HCT116 (cell line): ENCODE results near the gene LRRC52. TPM values are rescaled to one million over a fixed set of nuclear protein-coding genes. Genes with fewer than 3 reads are reported as not detected.

Source experiments
- ATAC-seq: fragments of 200-7000 bp; cut with Tn5 transposase; 2 replicates; pipeline ENCODE4 v1.9.1; 2020; ENCODE audit warnings: mild to moderate bottlenecking, moderate library complexity
- BruUV-seq: library from RNA; stranded (reverse); fragments of 400-500 nt; replicated peaks from 2 replicates; lab custom pipeline; 2021; lab: Mats Ljungman, UMichigan
- CTCF ChIA-PET: fragments of 300-600 bp; sonication (Branson Sonifier 250); formaldehyde crosslinking; loops from one replicate; lab custom pipeline; 2021; ENCODE audit warnings: antibody characterized with exemption; lab: Charles Lee
- POLR2A ChIA-PET: fragments of 300-600, 350-600 bp; sonication (Branson Sonifier 250); formaldehyde crosslinking; loops from one replicate; lab custom pipeline; 2021; ENCODE audit warnings: antibody characterized with exemption; lab: Charles Lee
- RAD21 ChIA-PET, 2 experiments: fragments of 300-600 bp; sonication (Branson Sonifier 250); formaldehyde crosslinking; loops; one replicate each; lab custom pipeline; 2023; ENCODE audit warnings: low total read pairs in 2 of 2; ENCODE audit not compliant: uncharacterized antibody in 2 of 2, unreplicated experiment in 2 of 2, low non-redundant PET in 1 of 2; lab: Charles Lee
- DNase-seq: peaks from one replicate; pipeline ENCODE4 v3.0.0-alpha.2; 2010; ENCODE audit warnings: low read depth, low spot score
- H2AFZ ChIP-seq: fragments of 200-600 bp; shearing (Covaris generic), sonication (generic); 2 replicates; pipeline ENCODE4 v1.6.1; 2017; ENCODE audit warnings: low read depth, mixed run types, mixed read lengths, antibody characterized with exemption, low read length; ENCODE audit not compliant: poor library complexity, severe bottlenecking
- H3K27ac ChIP-seq: 2 replicates; pipeline ENCODE4 v1.5.1; 2012; ENCODE audit warnings: low read depth, low read length
- H3K27me3 ChIP-seq: fragments of 200-600 bp; sonication (generic); 2 replicates; pipeline ENCODE4 v1.6.1; 2016; ENCODE audit warnings: mixed run types, low read length, mixed read lengths; ENCODE audit not compliant: insufficient read depth
- H3K36me3 ChIP-seq, 2 experiments: fragments of 200-500 bp in 1 of 2; fragments of 200-600 bp in 1 of 2; sonication (Bioruptor generic) in 1 of 2; sonication (generic) in 1 of 2; 2 replicates each; pipeline versions ENCODE4 v1.5.1 to v1.6.1; 2014 to 2016; ENCODE audit warnings: low read length in 2 of 2, inconsistent platforms in 1 of 2, mixed read lengths in 1 of 2, mixed run types in 1 of 2; ENCODE audit not compliant: insufficient read depth in 2 of 2, control insufficient read depth in 1 of 2
- H3K4me1 ChIP-seq, 2 experiments: fragments of 200-600 bp in 1 of 2; sonication (generic) in 1 of 2; 2 replicates each; pipeline versions ENCODE4 v1.5.1 to v1.6.1; 2012 to 2017; ENCODE audit warnings: low read length in 2 of 2, inconsistent platforms in 1 of 2, mild to moderate bottlenecking in 1 of 2, mixed read lengths in 1 of 2, mixed run types in 1 of 2, moderate library complexity in 1 of 2; ENCODE audit not compliant: insufficient read depth in 2 of 2, control insufficient read depth in 1 of 2
- H3K4me2 ChIP-seq: fragments of 200-600 bp; sonication (generic); 2 replicates; pipeline ENCODE4 v1.6.1; 2017; ENCODE audit warnings: mixed run types, low read length, mixed read lengths
- H3K4me3 ChIP-seq, 2 experiments: fragments of 200-600 bp in 1 of 2; sonication (generic) in 1 of 2; replicated peaks in 1 of 2; 2 replicates each; pipeline ENCODE4 v1.5.1; 2011 to 2016; ENCODE audit warnings: low read length in 2 of 2, control low read depth in 1 of 2, low read depth in 1 of 2, mild to moderate bottlenecking in 1 of 2, mixed read lengths in 1 of 2, mixed run types in 1 of 2
- H3K79me2 ChIP-seq: fragments of 200-600 bp; sonication (generic); 2 replicates; pipeline ENCODE4 v1.6.1; 2017; ENCODE audit warnings: mild to moderate bottlenecking, mixed run types, low read length, moderate library complexity, mixed read lengths; ENCODE audit not compliant: insufficient read depth
- H3K9ac ChIP-seq: fragments of 200-600 bp; sonication (generic); 2 replicates; pipeline ENCODE4 v1.6.1; 2016; ENCODE audit warnings: low read length, mixed read lengths
- H3K9me2 ChIP-seq: fragments of 200-600 bp; sonication (generic), shearing (Covaris generic); 2 replicates; pipeline ENCODE4 v1.6.1; 2017; ENCODE audit warnings: mixed run types, mild to moderate bottlenecking, moderate library complexity; ENCODE audit not compliant: insufficient read depth
- H3K9me3 ChIP-seq, 2 experiments: fragments of 200-500 bp in 1 of 2; fragments of 200-600 bp in 1 of 2; sonication (Bioruptor generic) in 1 of 2; sonication (generic) in 1 of 2; 2 replicates each; pipeline ENCODE4 v1.6.1; 2014 to 2017; ENCODE audit warnings: low read length in 2 of 2, mixed read lengths in 2 of 2, inconsistent platforms in 1 of 2, low read depth in 1 of 2, mild to moderate bottlenecking in 1 of 2, mixed run types in 1 of 2, moderate library complexity in 1 of 2; ENCODE audit not compliant: control insufficient read depth in 1 of 2, insufficient read depth in 1 of 2
- H4K20me1 ChIP-seq: fragments of 200-600 bp; sonication (generic), shearing (Covaris generic); 2 replicates; pipeline ENCODE4 v1.6.1; 2017; ENCODE audit warnings: mixed run types, mild to moderate bottlenecking, moderate library complexity; ENCODE audit not compliant: insufficient read depth
- EGR1 ChIP-seq: IDR thresholded peaks from 2 replicates; pipeline ENCODE4 v1.6.1; 2012; ENCODE audit warnings: low read depth
- FOSL1 ChIP-seq: IDR thresholded peaks from 2 replicates; pipeline ENCODE4 v1.6.1; 2012; ENCODE audit warnings: low read depth
- JUND ChIP-seq: IDR thresholded peaks from 2 replicates; pipeline ENCODE4 v1.6.1; 2012
- POLR2A ChIP-seq: IDR thresholded peaks from 2 replicates; pipeline ENCODE4 v1.7.0; 2011; ENCODE audit warnings: borderline replicate concordance; ENCODE audit not compliant: insufficient read depth, insufficient read length; ENCODE audit errors: extremely low read depth
- POLR2AphosphoS5 ChIP-seq: IDR thresholded peaks from 2 replicates; pipeline ENCODE4 v1.6.1; 2011; ENCODE audit warnings: mild to moderate bottlenecking, low read depth, low read length, moderate library complexity
- RAD21 ChIP-seq: IDR thresholded peaks from 2 replicates; pipeline ENCODE4 v1.6.1; 2012; ENCODE audit warnings: low read depth, mild to moderate bottlenecking
- TCF7L2 ChIP-seq: IDR thresholded peaks from 2 replicates; pipeline ENCODE4 v1.7.0; 2011; ENCODE audit warnings: borderline replicate concordance, inconsistent platforms; ENCODE audit not compliant: insufficient read depth, insufficient read length; ENCODE audit errors: extremely low read depth
- YY1 ChIP-seq: IDR thresholded peaks from 2 replicates; pipeline ENCODE4 v1.6.1; 2011; ENCODE audit warnings: low read length, low read depth, moderate library complexity, mild to moderate bottlenecking; ENCODE audit not compliant: insufficient replicate concordance; ENCODE audit errors: extremely low read depth
- intact Hi-C: fragments of 100-400 bp; cut with micrococcal nuclease; formaldehyde crosslinking; loops from 2 replicates; pipeline ENCODE4 v1.10.0; 2022
- total RNA-seq: library from RNA; stranded (reverse); gene quantifications from one replicate; pipeline ENCODE4 v1.2.1, GENCODE V29; 2021; ENCODE audit not compliant: unreplicated experiment
- TF ChIP-seq, protein P1 (sequence below): IDR thresholded peaks from 2 replicates; pipeline ENCODE4 v1.6.1; 2012; ENCODE audit warnings: low read depth

LRRC52 gene
- total RNA-seq, 1 experiment from 2014 or later: not detected

DNA sequence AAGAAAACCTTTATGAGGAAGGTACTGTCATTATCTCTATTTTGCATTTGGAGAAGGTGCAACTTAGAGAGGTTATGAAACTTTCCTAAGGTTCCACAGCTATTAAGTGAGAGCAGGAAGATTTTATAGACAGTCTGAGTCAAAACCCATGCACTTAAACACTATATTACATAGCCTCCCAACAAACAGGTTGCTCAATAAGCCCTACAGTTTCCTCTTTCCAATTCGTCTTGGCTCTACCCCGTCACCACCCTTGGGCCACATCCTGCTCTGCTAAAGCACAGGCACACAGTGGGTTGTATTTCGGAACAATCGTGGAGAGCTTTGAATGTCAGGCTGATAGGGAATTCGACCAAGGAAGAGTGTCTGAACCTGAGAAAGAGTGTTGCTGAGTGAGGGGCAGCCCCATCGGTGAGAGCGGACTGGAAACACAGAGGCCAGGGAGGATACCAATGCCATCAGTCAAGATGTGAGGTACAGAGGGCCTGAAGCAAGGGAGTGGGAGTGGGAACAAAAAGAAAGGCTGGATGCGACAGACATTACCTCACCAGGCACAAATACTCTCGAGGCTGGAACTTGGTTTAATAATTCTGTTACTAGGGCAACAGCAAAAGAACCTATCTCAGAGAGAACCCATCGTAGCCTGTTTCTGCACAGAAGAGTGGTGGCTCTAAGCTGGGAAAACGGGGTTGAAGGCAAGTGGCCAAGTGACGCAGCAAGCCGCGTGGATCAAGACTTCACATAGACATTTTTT, 6.3 kb upstream of the LRRC52 start:
- CTCF ChIA-PET: no interaction called here
- Histone ChIP-seq H3K4me1 (peaks cover 0 to 8% of the 10 kb centered on the region in 2 experiments; a peak in 1 of 4 replicates), H3K4me2 (no peak overlapping the region), H3K9me2 (no peaks in the 10 kb centered on the region)
- no peak for DNase-seq
- TF ChIP-seq TCF7L2: no peak
- no peak for TF ChIP-seq POLR2AphosphoS5
- no peak for TF ChIP-seq YY1
- no peak for TF ChIP-seq RAD21
- TF ChIP-seq JUND: no peak
- no peak for TF ChIP-seq FOSL1
- TF ChIP-seq EGR1: no peak
- no peak for TF ChIP-seq POLR2A
- TF ChIP-seq, protein P1, sequence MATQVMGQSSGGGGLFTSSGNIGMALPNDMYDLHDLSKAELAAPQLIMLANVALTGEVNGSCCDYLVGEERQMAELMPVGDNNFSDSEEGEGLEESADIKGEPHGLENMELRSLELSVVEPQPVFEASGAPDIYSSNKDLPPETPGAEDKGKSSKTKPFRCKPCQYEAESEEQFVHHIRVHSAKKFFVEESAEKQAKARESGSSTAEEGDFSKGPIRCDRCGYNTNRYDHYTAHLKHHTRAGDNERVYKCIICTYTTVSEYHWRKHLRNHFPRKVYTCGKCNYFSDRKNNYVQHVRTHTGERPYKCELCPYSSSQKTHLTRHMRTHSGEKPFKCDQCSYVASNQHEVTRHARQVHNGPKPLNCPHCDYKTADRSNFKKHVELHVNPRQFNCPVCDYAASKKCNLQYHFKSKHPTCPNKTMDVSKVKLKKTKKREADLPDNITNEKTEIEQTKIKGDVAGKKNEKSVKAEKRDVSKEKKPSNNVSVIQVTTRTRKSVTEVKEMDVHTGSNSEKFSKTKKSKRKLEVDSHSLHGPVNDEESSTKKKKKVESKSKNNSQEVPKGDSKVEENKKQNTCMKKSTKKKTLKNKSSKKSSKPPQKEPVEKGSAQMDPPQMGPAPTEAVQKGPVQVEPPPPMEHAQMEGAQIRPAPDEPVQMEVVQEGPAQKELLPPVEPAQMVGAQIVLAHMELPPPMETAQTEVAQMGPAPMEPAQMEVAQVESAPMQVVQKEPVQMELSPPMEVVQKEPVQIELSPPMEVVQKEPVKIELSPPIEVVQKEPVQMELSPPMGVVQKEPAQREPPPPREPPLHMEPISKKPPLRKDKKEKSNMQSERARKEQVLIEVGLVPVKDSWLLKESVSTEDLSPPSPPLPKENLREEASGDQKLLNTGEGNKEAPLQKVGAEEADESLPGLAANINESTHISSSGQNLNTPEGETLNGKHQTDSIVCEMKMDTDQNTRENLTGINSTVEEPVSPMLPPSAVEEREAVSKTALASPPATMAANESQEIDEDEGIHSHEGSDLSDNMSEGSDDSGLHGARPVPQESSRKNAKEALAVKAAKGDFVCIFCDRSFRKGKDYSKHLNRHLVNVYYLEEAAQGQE: no peak
- TF ChIP-seq, all 23 proteins: peak for 0
- Histone ChIP-seq H2AFZ (no peak overlapping the region), H3K9me3 (no peaks in the 10 kb centered on the region), H3K79me2 (no peaks in the 10 kb centered on the region), H3K9ac (no peak overlapping the region), H4K20me1 (no peaks in the 10 kb centered on the region), H3K36me3 (no peaks in the 10 kb centered on the region), H3K27ac (no peak overlapping the region), H3K27me3 (peaks cover 29% of the 10 kb centered on the region), H3K4me3 (no peak overlapping the region)
- ATAC-seq: no peak
- intact Hi-C loops: no loop called here
- ChIA-PET POLR2A (no interaction called here), RAD21 (no interaction called here)
- BruUV-seq: no TSS peak
